ENCODE data around the gene MCOLN1. TPM values are rescaled to one million over a fixed set of nuclear protein-coding genes. Genes with fewer than 3 reads are reported as not detected.

MCOLN1 gene
- total RNA-seq, 2 experiments from 2014 or later, result 7.8 to 18.3 TPM

DNA sequence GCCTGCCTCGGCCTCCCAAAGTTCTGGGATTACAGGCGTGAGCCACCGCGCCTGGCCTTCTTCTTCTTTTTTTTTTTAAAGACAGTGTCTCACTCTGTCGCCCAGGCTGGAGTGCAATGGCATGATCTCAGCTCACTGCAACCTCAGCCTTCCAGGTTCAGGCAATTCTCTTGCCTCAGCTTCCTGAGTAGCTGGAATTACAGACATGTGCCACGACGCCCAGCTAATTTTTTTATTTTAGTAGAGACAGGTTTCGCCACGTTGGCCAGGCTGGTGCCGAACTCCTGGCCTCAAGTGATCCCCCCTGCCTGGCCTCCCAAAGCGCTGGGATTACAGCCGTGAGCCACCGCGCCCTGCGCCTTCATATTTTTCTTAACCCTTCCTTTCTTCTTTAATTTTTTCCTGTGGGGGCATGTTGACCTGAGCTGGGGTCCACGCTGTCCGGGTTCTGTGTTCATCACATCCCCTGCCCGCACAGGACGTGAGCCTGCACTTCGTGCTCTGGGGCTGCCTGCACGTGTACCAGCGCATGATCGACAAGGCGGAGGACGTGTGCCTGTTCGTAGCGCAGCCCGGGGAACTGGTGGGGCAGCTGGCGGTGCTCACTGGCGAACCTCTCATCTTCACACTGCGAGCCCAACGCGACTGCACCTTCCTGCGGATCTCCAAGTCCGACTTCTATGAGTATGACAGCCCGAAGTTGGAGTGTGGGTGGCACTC lies 27.2 kb downstream of the MCOLN1 start:
- H2AFZ ChIP-seq (ENCODE audit: low read length), result no peak overlapping the region
- H3K27ac ChIP-seq (ENCODE audit: low read depth, low read length, poor library complexity, severe bottlenecking), result no peak overlapping the region
- intact Hi-C loops (cut with micrococcal nuclease; ENCODE audit: unreplicated experiment), result no loop called here
- H4K20me1 ChIP-seq (ENCODE audit: insufficient read depth, low read length), result no peaks in the 10 kb centered on the region
- H3K4me3 ChIP-seq (ENCODE audit: low read depth, low read length, poor library complexity, severe bottlenecking), result no peak overlapping the region
- CTCF ChIA-PET (ENCODE audit: unreplicated experiment), result no interaction called here
- no peaks in the 10 kb centered on the region for H3K79me2 ChIP-seq (ENCODE audit: insufficient read depth, low read depth, low read length)
- BruUV-seq (replicated peaks), result no TSS peak
- H3K4me2 ChIP-seq (ENCODE audit: low read length), result no peak overlapping the region
- no peaks in the 10 kb centered on the region for H3K9me2 ChIP-seq (ENCODE audit: insufficient read depth, low read length)
- POLR2A ChIA-PET, result no interaction called here
- H3K4me1 ChIP-seq (ENCODE audit: insufficient read depth, low read length, poor library complexity, severe bottlenecking), result peaks cover 4% of the 10 kb centered on the region
- TF ChIP-seq EZH2phosphoT487 (IDR thresholded peaks at IDR 0.05; ENCODE audit: borderline replicate concordance, low read depth, low read length), result no peak
- TF ChIP-seq, protein P1, sequence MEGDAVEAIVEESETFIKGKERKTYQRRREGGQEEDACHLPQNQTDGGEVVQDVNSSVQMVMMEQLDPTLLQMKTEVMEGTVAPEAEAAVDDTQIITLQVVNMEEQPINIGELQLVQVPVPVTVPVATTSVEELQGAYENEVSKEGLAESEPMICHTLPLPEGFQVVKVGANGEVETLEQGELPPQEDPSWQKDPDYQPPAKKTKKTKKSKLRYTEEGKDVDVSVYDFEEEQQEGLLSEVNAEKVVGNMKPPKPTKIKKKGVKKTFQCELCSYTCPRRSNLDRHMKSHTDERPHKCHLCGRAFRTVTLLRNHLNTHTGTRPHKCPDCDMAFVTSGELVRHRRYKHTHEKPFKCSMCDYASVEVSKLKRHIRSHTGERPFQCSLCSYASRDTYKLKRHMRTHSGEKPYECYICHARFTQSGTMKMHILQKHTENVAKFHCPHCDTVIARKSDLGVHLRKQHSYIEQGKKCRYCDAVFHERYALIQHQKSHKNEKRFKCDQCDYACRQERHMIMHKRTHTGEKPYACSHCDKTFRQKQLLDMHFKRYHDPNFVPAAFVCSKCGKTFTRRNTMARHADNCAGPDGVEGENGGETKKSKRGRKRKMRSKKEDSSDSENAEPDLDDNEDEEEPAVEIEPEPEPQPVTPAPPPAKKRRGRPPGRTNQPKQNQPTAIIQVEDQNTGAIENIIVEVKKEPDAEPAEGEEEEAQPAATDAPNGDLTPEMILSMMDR (conservative IDR thresholded peaks at IDR 0.05; ENCODE audit: low read length), result no peak
- H3K36me3 ChIP-seq (ENCODE audit: insufficient read depth, low read length), result peaks cover 19% of the 10 kb centered on the region
- no peaks in the 10 kb centered on the region for H3K9me3 ChIP-seq (ENCODE audit: low read length)
- no peak for DNase-seq (ENCODE audit: low spot score)

DNA sequence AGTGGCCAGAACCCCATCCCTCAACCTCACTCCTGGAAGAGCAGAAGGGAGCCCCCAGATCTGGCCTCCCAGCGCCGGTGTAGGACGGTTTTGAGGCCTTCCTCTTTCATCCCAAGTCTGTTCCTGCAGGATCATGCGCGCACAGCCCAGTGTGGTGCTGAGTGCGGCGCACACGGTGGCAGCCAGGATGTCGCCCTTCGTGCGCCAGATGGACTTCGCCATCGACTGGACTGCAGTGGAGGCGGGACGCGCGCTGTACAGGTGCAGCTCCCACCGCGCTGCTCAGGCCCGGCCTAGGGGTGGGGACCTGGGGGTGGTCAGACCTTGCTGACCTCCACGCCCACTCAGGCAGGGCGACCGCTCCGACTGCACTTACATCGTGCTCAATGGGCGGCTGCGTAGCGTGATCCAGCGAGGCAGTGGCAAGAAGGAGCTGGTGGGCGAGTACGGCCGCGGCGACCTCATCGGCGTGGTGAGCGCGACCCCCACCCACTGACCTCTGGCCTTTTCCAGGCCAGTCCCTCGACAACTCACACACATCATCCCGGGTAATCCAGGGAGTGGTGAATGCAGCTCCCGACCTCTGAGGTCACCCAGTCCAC lies 27.8 kb downstream of the MCOLN1 start:
- ChIA-PET POLR2A (no interaction called here), CTCF (ENCODE audit: unreplicated experiment) (no interaction called here)
- BruUV-seq (replicated peaks), result no TSS peak

More for the DNA sequence above, 27.8 kb downstream of the MCOLN1 start:
- H3K4me3 ChIP-seq (ENCODE audit: low read depth, low read length, poor library complexity, severe bottlenecking), result no peak overlapping the region
- intact Hi-C loops (cut with micrococcal nuclease; ENCODE audit: unreplicated experiment), result no loop called here
- no peaks in the 10 kb centered on the region for H4K20me1 ChIP-seq (ENCODE audit: insufficient read depth, low read length)
- no peak overlapping the region for H3K4me2 ChIP-seq (ENCODE audit: low read length)
- H3K27ac ChIP-seq (ENCODE audit: low read depth, low read length, poor library complexity, severe bottlenecking), result no peak overlapping the region
- no peak for DNase-seq (ENCODE audit: low spot score)
- peaks cover 3% of the 10 kb centered on the region for H3K4me1 ChIP-seq (ENCODE audit: insufficient read depth, low read length, poor library complexity, severe bottlenecking)
- H2AFZ ChIP-seq (ENCODE audit: low read length), result no peak overlapping the region
- no peaks in the 10 kb centered on the region for H3K9me3 ChIP-seq (ENCODE audit: low read length)
- no peak for TF ChIP-seq EZH2phosphoT487 (IDR thresholded peaks at IDR 0.05; ENCODE audit: borderline replicate concordance, low read depth, low read length)
- TF ChIP-seq, protein P1 (conservative IDR thresholded peaks at IDR 0.05; ENCODE audit: low read length), result no peak
- peaks cover 26% of the 10 kb centered on the region for H3K36me3 ChIP-seq (ENCODE audit: insufficient read depth, low read length)
- no peaks in the 10 kb centered on the region for H3K9me2 ChIP-seq (ENCODE audit: insufficient read depth, low read length)
- H3K79me2 ChIP-seq (ENCODE audit: insufficient read depth, low read depth, low read length), result no peaks in the 10 kb centered on the region

All from OCI-LY7 (cell line).